Mammary epithelial cell (primary cell): Measurements from ENCODE around the gene PCCB.

ENCODE experiments used
- EZH2 ChIP-seq: IDR thresholded peaks from 2 replicates; pipeline ENCODE4 v1.6.1; 2012; ENCODE audit warnings: low read length, inconsistent platforms, borderline replicate concordance
- TF ChIP-seq, protein P1 (sequence below), 2 donors: IDR thresholded peaks in 1 of 2; conservative IDR thresholded peaks in 1 of 2; 2 replicates each; pipeline ENCODE4 v1.5.1; 2011 to 2012; ENCODE audit warnings: inconsistent platforms in 2 of 2, low read length in 2 of 2, mild to moderate bottlenecking in 2 of 2, control low read depth in 1 of 2, low read depth in 1 of 2; ENCODE audit not compliant: insufficient read depth in 1 of 2; ENCODE audit errors: extremely low read depth in 1 of 2

DNA sequence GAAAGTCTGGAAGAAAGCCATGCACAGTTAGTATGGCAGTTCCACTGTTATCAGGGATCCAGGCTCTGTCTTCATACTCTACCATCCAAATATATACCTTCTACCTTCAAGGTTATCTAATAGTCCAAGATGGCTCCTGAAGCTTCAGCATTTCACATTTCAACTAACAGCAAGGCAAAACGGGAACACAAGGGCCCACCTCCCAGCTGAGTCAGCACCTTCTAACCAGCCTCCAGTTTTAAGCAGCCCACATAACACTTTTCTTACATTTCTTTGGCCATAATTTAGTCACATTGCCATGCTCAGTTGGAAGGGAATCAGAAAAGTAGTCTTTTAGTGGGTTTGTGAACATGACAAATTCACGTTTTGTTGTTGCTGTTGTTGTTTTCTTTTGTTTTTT, 38.6 kb upstream of the PCCB start:
- TF ChIP-seq, protein P1, sequence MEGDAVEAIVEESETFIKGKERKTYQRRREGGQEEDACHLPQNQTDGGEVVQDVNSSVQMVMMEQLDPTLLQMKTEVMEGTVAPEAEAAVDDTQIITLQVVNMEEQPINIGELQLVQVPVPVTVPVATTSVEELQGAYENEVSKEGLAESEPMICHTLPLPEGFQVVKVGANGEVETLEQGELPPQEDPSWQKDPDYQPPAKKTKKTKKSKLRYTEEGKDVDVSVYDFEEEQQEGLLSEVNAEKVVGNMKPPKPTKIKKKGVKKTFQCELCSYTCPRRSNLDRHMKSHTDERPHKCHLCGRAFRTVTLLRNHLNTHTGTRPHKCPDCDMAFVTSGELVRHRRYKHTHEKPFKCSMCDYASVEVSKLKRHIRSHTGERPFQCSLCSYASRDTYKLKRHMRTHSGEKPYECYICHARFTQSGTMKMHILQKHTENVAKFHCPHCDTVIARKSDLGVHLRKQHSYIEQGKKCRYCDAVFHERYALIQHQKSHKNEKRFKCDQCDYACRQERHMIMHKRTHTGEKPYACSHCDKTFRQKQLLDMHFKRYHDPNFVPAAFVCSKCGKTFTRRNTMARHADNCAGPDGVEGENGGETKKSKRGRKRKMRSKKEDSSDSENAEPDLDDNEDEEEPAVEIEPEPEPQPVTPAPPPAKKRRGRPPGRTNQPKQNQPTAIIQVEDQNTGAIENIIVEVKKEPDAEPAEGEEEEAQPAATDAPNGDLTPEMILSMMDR (conservative IDR thresholded peaks at IDR 0.05 in 1 of 2, IDR thresholded peaks at IDR 0.05 in 1 of 2; ENCODE audit: extremely low read depth in 1 of 2, insufficient read depth in 1 of 2, low read depth in 1 of 2, low read length in 2 of 2) = no peak
- TF ChIP-seq EZH2 = no peak
